Measurements from ENCODE around the gene LAMC1. TPM values are rescaled to one million over a fixed set of nuclear protein-coding genes. Genes with fewer than 3 reads are reported as not detected.

The LAMC1 gene
- polyA plus RNA-seq, 1 of the 3 experiments (the other 2 are of a cell fraction): 101 TPM

DNA sequence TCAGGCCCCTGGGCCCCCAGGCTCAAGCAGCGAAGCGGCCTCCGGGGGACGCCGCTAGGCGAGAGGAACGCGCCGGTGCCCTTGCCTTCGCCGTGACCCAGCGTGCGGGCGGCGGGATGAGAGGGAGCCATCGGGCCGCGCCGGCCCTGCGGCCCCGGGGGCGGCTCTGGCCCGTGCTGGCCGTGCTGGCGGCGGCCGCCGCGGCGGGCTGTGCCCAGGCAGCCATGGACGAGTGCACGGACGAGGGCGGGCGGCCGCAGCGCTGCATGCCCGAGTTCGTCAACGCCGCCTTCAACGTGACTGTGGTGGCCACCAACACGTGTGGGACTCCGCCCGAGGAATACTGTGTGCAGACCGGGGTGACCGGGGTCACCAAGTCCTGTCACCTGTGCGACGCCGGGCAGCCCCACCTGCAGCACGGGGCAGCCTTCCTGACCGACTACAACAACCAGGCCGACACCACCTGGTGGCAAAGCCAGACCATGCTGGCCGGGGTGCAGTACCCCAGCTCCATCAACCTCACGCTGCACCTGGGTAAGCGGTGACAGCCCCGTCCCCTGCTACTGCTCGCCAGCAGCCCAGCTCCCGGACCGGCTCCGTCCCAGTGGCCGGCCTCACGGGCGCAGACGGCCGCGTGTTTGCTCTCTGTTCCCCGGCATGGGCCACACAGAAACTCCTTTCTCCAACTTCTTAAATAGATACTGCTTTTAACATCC, 539 bp downstream of the LAMC1 start:
- peak overlapping the region; percentile 89 to 100 for H3K27ac ChIP-seq (ENCODE audit: low read depth in 2 of 2, low read length in 1 of 2)
- DNase-seq: peak; percentile 81
- peaks cover 34% of the 10 kb centered on the region for H4K20me1 ChIP-seq (ENCODE audit: insufficient read depth)
- peak overlapping the region; percentile 76 for H3K9ac ChIP-seq
- H2AFZ ChIP-seq (ENCODE audit: low read depth): no peak overlapping the region
- no peaks in the 10 kb centered on the region for H3K9me3 ChIP-seq
- no peaks in the 10 kb centered on the region for H3K9me2 ChIP-seq
- TF ChIP-seq FOSL2 (IDR thresholded peaks at IDR 0.05; ENCODE audit: borderline replicate concordance, low read depth) (no peak), MAX (IDR thresholded peaks at IDR 0.05; ENCODE audit: low read depth) (peak; percentile 87), MXI1 (IDR thresholded peaks at IDR 0.05; ENCODE audit: low read depth, low read length) (peak; percentile 87; the same call in 1 of the 2 replicates), SIN3A (IDR thresholded peaks at IDR 0.05; ENCODE audit: borderline replicate concordance, low read depth, low read length) (peak; percentile 86), RAD21 (IDR thresholded peaks at IDR 0.05; ENCODE audit: low read length) (peak; percentile 38), EZH2phosphoT487 (IDR thresholded peaks at IDR 0.05; ENCODE audit: borderline replicate concordance, low read depth) (no peak), USF2 (IDR thresholded peaks at IDR 0.05; ENCODE audit: borderline replicate concordance, low read depth, low read length) (no peak), CTCF (IDR thresholded peaks at IDR 0.05) (peak; percentile 59), SMC3 (IDR thresholded peaks at IDR 0.05; ENCODE audit: low read depth, low read length) (peak; percentile 54; the same call in 1 of the 2 replicates), FOXJ3 (CRISPR knock-in tag; IDR thresholded peaks at IDR 0.05) (0 out of 2 replicates have a peak, but pooled peaks have one; percentile 14)
- 0% methylated on average over 5 of the region's 68 CpGs for WGBS (ENCODE audit: low lambda C conversion rate)
- no peaks in the 10 kb centered on the region for H3K27me3 ChIP-seq (ENCODE audit: insufficient read depth)
- H3K4me1 ChIP-seq (ENCODE audit: control insufficient read depth in 1 of 2, insufficient read depth in 2 of 2, low read depth in 1 of 2, low read length in 1 of 2): peaks cover 34 to 39% of the 10 kb centered on the region in 2 experiments
- peaks cover 11% of the 10 kb centered on the region for H3F3A ChIP-seq (replicated peaks; ENCODE audit: insufficient read depth)
- ChIA-PET CTCF (interaction anchor here (1.1 to 4.3 kb wide), 5 partner anchors 11 to 140 kb away, joined by 3 to 21 read pairs (median 3); no protein-coding TSS in a partner anchor), POLR2A (no interaction called here)
- H3K79me2 ChIP-seq (ENCODE audit: insufficient read depth): peaks cover 51% of the 10 kb centered on the region
- peak overlapping the region; percentile 70 to 97 for H3K4me3 ChIP-seq (ENCODE audit: low read depth in 2 of 2, low read length in 1 of 2)
- H3K36me3 ChIP-seq (replicated peaks in 1 of 2; ENCODE audit: control insufficient read depth in 1 of 2, insufficient read depth in 2 of 2, low read length in 1 of 2): peaks cover 0 to 5% of the 10 kb centered on the region in 2 experiments
- peak overlapping the region; percentile 80 for H3K4me2 ChIP-seq

- no peak for DNase-seq
- Histone ChIP-seq H3K36me3 (replicated peaks in 1 of 2; ENCODE audit: control insufficient read depth in 1 of 2, insufficient read depth in 2 of 2, low read length in 1 of 2) (peaks cover 0 to 5% of the 10 kb centered on the region in 2 experiments), H3K9ac (peak overlapping the region; percentile 76), H2AFZ (ENCODE audit: low read depth) (no peak overlapping the region), H3K4me2 (peak overlapping the region; percentile 80), H3K9me2 (no peaks in the 10 kb centered on the region), H3K4me3 (ENCODE audit: low read depth in 2 of 2, low read length in 1 of 2) (peak overlapping the region; percentile 70 to 97), H4K20me1 (ENCODE audit: insufficient read depth) (peaks cover 40% of the 10 kb centered on the region), H3K27ac (ENCODE audit: low read depth in 2 of 2, low read length in 1 of 2) (peak overlapping the region; percentile 89 to 100), H3K4me1 (ENCODE audit: control insufficient read depth in 1 of 2, insufficient read depth in 2 of 2, low read depth in 1 of 2, low read length in 1 of 2) (peaks cover 39 to 40% of the 10 kb centered on the region in 2 experiments), H3F3A (replicated peaks; ENCODE audit: insufficient read depth) (peaks cover 11% of the 10 kb centered on the region), H3K79me2 (ENCODE audit: insufficient read depth) (peaks cover 58% of the 10 kb centered on the region), H3K27me3 (ENCODE audit: insufficient read depth) (no peaks in the 10 kb centered on the region), H3K9me3 (no peaks in the 10 kb centered on the region)
- TF ChIP-seq TAF1 (IDR thresholded peaks at IDR 0.05; ENCODE audit: borderline replicate concordance, low read depth, low read length) (no peak), MAX (IDR thresholded peaks at IDR 0.05; ENCODE audit: low read depth) (0 out of 2 replicates have a peak, but pooled peaks have one; percentile 50), MXI1 (IDR thresholded peaks at IDR 0.05; ENCODE audit: low read depth, low read length) (peak; percentile 85; the same call in 1 of the 2 replicates), RCOR1 (IDR thresholded peaks at IDR 0.05; ENCODE audit: low read length) (no peak), RXRA (IDR thresholded peaks at IDR 0.05; ENCODE audit: borderline replicate concordance, low read depth) (no peak)
- ChIA-PET CTCF (interaction anchor here (0.9 to 4.3 kb wide), 8 partner anchors 10 to 598 kb away, joined by 3 to 21 read pairs (median 3); no protein-coding TSS in a partner anchor), POLR2A (no interaction called here)
- 5% methylated on average over 14 of the region's 14 CpGs for WGBS (ENCODE audit: low lambda C conversion rate)
Measured at GRCh38 chr1:183024317-183025009, 1.2 kb downstream of the LAMC1 start.

Measured in SK-N-SH (cell line).